Measurements from ENCODE around the gene LAMA3.

GRCh38 chr18:23809415-23809814, 120.2 kb downstream of the LAMA3 start:
- no peak for TF ChIP-seq CTCF (conservative IDR thresholded peaks at IDR 0.05 in 1 of 2, IDR thresholded peaks at IDR 0.05 in 1 of 2; ENCODE audit: extremely low read depth in 1 of 2, insufficient read depth in 1 of 2, low read depth in 1 of 2, low read length in 2 of 2)
- no peak for TF ChIP-seq EZH2 (IDR thresholded peaks at IDR 0.05; ENCODE audit: borderline replicate concordance, low read length)

Data from mammary epithelial cell (primary cell).